GM18907 (cell line): ENCODE data around the gene SCAF8.
A peak's percentile ranks its signal among the peaks of the same experiment; 100 is the strongest.
"Not testable (repeated sequence)": the region's sequence is repeated elsewhere in the genome, so short reads cannot be mapped to it uniquely, and the experiment has no call there.

Source experiments
- ATAC-seq: cut with Tn5 transposase; IDR thresholded peaks from one replicate; pipeline ENCODE4 v1.9.1; 2021; ENCODE audit warnings: mild to moderate bottlenecking, moderate library complexity; ENCODE audit not compliant: unreplicated experiment

Gene SCAF8

GRCh38 chr6:154733183-154733625 is at the start of gene SCAF8:
TSS of gene SCAF8 (plus strand) at chr6:154733416. CDS start at chr6:154733901, 485 bp downstream.
- peak; percentile 86 for ATAC-seq

GRCh38 chr6:154683756-154684523 is 49.3 kb upstream of the SCAF8 start:
- ATAC-seq: peak; percentile 93

- ATAC-seq: no peak
Observed at GRCh38 chr6:154686162-154686561, 47.1 kb upstream of the SCAF8 start.

GRCh38 chr6:154689493-154690255 is 43.5 kb upstream of the SCAF8 start:
- ATAC-seq: no peak

GRCh38 chr6:154690857-154691256 is 42.4 kb upstream of the SCAF8 start:
- no peak for ATAC-seq

- no peak for ATAC-seq
Observed at GRCh38 chr6:154696661-154697060, 36.6 kb upstream of the SCAF8 start.

GRCh38 chr6:154703124-154703523 is 30.1 kb upstream of the SCAF8 start:
- ATAC-seq: no peak

GRCh38 chr6:154705471-154706113 is 27.6 kb upstream of the SCAF8 start:
- ATAC-seq: no peak

- ATAC-seq: no peak
Observed at GRCh38 chr6:154706389-154706788, 26.8 kb upstream of the SCAF8 start.

- no peak for ATAC-seq
Observed at GRCh38 chr6:154709621-154710020, 23.6 kb upstream of the SCAF8 start.

GRCh38 chr6:154710689-154711088 is 22.5 kb upstream of the SCAF8 start:
- ATAC-seq: no peak

- no peak for ATAC-seq
Observed at GRCh38 chr6:154715446-154715845, 17.8 kb upstream of the SCAF8 start.

GRCh38 chr6:154716350-154716749 is 16.9 kb upstream of the SCAF8 start:
- ATAC-seq: not testable (repeated sequence)

- no peak for ATAC-seq
Observed at GRCh38 chr6:154719433-154719832, 13.8 kb upstream of the SCAF8 start.

- ATAC-seq: no peak
Observed at GRCh38 chr6:154719854-154720253, 13.4 kb upstream of the SCAF8 start.

GRCh38 chr6:154721460-154721859 is 11.8 kb upstream of the SCAF8 start:
- no peak for ATAC-seq

GRCh38 chr6:154726887-154727286 is 6.3 kb upstream of the SCAF8 start:
- no peak for ATAC-seq

GRCh38 chr6:154731296-154732218 is 1.7 kb upstream of the SCAF8 start:
- ATAC-seq: no peak

- ATAC-seq: no peak
Observed at GRCh38 chr6:154732538-154733182, 556 bp upstream of the SCAF8 start.
